ENCODE data around the gene ABCA2.

ABCA2 gene

DNA sequence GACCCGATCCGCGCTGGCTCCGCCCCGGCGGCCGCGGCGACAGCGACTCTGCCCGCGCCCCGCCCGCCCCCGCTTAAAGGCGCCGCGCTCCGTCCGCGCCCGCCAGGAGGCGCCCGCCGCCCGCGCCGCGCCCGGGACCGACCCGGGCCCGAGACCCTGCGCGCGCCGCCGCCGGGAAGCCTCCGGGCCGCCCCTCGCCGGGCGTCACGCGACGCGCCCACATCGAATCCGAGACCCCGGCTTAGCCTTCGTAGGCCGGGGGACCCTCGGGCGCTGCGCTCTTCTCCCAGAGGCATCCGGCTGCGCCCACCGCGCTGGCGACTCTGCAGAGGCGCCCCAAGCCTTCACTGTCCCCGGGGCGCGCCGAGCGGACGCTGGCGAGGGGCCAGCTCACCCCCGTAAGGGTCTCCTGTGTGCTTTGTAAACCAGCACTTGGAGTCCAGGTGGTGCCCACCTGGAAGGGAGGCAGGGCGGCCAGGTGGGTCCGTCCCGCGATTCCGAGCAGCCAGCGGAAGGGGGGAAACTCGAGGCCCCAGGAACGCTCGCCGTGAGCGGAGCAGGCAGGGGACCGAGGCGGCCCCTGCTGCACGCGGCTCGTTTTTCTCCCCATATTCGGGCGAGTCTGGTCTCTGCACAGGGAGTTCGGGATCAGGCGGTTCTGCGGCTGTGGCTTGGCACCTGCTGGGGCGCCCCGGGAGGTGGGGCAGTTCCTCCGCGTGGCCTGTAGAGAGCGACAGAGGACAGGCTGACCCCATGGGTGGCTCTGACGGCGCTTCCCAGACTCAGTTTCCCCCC lies 423 bp upstream of the ABCA2 start:
- no peak for DNase-seq

DNA sequence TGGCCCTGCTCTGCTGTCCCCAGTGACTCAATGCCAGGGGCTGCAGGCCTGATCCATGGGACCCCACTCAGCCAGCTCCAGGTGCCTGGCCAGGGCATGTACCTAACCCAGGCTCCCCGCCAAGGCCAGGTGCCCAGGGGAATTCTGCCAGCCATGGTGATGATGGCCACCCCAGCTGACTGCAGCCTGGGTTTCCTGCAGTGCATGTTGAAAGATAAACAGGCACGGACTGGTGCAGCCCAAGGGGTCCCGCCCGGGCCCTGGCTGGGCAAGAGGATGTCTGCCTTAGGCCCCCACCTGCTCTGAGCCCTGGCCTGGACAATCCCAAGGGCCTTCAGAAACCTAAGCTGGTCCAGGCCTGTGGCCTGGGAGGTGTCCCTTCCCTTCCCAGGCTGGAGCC lies 1.2 kb downstream of the ABCA2 start:
- DNase-seq = no peak

DNA sequence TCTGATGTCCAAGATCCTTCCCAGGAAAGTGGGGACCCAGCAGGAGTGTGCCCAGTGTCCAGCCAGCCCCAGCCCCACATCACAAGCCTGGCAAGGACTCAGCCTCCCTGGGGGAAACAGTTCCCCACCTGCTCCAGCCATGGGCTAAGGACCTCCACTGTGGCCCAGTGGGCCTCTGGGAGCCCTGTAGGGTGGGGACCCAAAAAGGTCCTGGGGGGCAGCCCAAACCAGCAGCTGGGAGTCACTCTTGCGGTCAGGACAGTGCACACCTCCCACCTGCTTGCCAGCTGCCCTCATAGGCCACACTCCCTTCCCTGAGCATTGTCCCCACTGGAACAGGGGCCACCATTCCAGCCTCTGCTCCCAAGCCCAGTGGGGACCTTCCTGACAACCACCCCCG lies 1.7 kb downstream of the ABCA2 start:
- DNase-seq = no peak

DNA sequence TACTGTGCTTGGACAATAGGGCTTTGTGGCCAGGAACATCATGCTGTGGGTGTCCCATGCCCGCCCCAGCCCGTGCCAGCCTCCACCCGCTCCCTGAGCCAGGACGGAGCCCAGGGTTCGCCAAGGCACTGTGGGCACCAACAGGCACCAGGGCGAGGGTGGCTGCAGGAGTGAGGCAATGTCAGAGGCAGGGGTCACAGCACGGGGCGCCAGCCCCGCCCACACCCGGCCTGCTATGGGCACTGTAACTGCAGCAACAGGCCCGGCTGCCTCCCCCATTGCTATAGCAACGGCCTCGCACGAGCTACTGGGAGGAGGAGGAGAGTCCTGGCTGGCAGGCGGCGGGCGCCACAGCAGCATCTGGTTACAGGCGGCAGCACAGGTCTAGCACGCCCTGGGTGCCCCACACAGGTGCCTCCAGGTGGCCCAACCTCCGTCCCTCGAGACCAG lies 2.5 kb downstream of the ABCA2 start:
- DNase-seq = no peak

DNA sequence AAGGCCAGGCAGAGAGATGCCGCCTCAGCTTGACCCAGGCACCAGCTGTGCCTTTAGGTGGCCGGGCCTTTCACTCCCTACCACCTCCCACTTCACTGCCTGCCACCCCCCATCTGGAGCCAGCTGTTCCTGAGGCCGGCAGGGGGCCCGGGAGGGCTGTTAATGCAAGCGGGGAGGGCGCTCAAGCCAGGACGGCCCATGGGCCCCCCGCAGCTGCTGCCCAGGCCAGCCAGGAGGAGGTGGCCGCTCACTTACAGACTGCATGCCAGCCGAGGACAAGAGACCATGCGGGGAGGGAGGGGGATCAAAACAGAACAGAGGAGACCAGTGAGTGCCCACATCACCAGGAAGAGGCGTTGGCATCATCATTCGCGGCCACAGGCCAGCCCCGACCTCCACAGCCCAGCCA lies 4.5 kb downstream of the ABCA2 start:
- no peak for DNase-seq

DNA sequence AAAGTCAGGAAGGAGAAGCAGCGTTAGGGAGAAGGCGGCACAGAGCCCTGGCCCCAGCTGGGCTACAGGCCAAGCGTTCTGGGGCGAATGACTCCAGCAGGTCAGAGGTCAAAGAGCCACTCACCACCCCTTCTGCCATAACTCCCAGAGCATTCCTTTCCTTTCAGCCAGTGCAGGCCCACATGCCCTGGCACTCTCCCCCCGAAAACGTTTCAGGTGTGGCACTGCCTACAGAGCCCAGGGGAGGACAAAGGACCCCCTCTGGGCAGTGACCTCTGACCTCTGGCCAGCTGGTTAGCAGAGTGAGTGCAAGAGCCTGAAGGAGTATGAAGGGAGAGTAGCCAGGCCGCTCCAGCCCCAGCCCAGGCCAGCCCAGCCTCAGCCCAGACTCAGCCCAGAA lies 4.9 kb downstream of the ABCA2 start:
- no peak for DNase-seq

DNA sequence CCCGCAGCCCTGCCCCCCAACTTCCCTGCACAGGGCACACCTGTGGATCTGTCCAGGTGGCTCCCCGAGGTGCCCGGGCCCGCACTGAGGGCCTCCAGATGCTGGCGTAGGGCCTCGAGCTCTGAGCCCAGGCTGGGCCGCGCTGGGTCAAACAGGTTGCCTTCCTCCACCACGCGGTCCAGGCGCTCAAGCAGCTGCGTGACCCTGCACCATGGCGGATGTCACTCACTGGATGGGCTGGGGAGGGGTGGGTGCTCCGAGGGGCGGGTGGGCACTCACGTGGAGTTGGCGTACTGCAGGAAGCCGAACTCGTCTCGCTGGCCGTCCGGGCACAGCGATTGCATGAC lies 5.4 kb downstream of the ABCA2 start:
- DNase-seq = no peak

DNA sequence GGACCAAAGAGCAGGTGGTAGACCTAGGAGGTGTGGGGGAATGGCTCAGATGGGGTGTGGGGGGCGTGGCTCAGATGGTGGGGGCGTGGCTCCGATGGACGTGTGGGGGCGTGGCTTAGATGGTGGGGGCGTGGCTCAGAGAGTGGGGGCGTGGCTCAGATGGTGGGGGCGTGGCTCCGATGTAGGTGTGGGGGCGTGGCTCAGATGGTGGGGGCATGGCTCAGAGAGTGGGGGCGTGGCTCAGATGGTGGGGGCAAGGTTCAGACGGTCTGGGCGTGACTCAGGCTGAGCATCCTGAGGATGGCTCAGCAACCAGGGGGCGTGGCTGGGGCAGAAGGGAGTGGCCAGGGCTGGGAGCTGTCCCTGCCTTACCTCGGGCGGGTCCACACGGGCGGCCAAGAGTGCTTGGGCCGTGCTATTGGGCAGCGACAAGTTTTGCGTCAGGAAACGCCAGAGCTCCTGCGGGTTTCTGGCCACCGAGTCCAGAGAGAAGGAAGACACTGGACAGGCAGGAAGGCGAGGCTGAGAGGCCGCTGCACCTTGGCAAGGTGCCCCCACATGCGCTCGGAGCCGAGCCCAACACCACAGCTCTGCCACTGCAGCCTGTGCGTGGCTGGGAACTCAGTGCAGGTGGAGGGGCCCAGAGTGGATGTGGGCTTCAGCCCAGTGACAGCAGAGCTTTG lies 5.9 kb downstream of the ABCA2 start:
- no peak for DNase-seq

DNA sequence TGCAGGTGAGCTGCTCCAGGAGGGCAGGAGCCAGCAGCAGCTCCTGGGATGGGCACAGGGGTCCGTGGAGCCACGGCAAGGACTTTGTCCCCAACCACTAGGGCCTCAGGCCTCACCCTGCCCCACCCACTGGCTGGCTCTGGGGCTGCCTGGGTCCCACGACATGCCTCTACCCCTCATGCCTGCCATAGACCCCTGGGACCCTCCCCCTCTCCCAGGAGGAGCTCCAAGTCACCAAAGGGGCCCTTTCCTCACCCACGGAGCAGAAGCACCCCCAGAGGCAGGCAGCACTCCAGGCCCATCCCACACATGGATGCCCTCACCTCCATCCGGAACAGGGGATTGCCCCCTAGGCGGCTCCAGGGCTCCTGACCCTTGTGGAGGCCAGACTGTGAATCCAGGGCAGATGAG lies 6.5 kb downstream of the ABCA2 start:
- no peak for DNase-seq

DNA sequence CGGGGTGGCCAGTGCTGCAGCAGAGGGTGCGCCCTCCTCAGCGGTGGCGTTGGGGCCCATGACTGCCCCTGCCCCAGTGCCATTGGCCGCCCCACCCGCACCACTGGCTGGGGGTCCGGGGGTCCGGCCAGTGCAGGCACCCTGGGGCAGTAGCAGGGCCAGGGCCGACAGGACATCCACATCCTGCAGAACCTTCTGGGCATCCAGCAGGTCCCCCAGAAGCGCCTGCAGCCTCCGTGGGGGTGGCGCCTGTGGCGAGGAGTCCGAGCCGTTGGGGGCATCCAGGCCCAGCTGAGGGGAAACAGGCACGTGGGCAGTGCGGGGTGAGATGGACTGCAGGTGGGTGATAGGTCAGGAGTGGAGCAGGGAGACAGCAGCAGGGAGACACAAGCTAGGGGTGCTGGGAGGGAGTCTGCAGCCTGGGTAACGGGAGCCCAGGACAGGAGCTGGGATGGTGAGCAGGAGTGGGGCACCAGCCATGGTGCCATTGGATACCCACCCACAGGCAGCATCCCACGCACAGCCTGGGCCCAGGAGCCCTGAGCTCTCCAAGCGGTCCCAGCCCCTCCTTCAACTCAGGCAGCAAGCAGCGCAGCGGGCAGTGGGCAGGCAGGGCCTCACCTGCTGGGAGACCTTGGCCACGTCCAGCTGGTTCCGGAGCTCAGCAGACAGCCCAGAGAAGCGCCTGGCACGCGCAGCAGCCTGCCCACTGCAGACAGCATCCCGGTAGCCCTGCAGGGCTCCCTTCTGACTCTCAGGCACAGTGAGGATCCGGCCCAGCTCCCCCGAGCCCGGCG lies 7.1 kb downstream of the ABCA2 start:
- no peak for DNase-seq

DNA sequence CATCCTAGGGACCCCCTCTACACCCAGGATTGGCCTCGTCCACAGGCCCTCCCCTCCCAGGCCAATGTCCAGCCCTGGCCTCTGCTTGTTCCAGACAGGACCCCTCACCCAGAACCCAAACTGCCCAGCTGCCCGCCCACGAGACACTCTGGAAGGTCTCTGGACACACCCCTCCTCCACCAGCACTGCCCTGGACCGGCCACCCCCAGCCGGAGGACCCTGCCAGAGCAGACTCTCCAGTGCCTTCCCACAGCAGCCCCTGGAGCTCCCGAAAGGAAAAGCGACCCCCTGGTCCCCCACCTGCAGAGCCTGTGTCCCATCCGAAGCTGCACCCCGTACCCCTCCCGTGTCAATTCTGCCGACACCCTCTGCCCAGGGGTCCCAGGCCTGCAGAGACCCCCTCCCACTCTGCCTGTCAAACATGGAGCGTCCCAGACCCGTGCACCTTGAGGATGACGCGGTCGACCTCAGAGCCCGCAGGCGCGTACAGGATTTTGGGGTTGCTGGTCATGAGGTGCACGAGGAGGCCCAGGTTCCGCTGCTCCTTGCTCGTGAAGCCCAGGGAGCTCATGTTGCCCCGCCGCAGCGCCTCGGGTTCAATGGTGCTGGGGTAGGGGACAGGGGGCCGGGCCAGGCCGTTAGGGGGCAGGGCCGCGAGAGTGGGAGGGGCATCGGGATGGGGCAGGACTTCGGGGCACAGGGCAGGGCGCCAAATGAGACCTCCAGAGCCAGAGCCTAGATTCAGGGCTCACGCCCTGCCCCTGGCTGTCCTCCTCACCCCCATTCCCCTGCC lies 8.0 kb downstream of the ABCA2 start:
- DNase-seq = no peak

DNA sequence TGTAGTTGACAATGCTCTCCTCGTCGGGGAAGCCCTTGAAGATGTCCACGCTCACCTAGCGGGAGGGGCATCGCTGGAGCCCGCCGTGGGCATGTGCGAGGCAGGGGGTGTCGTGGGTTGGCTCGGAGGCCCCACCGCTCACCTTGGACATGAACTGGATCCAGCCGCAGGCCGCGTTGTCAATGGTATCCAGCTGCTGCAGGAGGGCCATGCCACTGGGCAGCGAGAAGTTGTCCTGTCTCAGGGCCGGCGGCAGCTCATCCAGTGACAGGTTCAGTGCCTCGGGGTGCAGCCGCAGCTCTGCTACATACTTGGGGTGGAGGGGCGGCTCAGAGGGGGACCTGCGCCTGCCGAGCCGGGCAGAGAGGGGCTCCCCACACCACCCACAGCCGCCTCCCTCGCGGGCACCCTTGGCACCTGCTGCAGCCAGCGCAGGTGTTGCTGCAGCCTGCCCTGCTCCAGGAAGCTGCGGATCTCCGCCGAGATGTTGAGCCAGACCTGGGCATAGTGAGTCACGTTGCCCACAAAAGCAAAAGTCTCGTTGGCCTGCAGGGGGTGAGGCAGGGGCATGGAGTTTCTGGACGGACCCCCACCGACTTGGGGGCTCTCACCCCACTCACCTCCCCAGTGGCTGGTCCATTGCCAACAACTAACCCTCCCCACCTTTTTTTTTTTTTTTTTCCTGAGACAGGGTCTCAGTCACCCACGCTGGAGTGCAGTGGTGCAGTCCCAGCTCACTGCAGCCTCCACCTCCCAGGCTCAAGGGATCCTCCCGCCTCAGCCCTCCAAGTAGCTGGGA lies 9.1 kb downstream of the ABCA2 start:
- no peak for DNase-seq

DNA sequence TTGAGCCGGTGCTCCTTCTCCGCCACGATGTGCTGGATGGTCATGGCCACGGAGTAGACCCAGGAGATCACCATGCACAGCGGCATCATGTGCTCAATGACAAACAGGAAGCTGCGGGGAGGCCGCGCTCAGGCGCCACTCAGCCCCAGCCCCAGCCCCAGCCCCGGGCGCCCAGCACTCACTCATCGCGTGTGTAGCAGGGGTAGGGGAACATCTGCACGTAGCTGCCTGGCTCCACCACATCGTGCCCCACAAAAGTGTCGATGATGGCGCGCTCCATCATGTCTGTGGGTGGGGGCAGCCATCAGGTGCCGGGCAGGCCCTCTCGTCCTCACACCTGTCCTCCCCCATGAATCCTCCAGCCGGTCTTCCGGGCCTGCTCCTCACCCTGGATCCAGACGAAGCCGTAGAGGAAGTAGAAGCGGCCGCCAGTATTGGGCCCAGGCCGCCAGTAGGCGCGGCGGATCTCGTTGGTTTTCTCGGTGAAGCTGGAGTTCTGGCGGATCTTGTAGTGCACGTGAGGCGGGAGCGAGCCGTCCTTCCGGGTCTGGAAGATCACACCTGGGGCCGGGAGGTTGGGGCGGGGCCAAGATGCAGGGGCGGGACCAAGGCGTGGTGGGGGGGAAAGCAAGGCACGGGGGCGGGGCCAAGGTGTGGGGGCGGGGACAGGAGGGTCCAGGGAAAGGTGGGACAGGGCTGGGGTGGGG lies 10.1 kb downstream of the ABCA2 start:
- DNase-seq = no peak

DNA sequence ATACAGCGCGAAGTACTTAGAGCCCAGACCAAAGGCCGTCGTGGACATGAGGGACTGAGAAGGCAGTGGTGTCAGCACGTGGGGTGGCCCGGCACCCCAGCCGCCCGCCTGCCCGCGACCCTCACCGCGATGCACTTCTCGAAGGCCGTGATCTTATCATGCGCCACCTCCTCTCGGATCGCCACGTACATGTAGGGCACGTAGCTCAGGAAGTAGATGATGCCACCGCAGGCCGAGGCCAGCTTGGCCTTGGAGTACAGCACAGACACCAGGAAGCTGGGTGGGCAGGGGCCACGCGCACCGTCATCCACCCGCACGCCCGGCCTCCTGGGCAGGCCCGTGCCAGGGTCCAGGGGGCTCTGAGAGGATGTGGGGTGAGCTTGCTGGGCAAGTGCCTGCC lies 11.0 kb downstream of the ABCA2 start:
- DNase-seq = no peak

DNA sequence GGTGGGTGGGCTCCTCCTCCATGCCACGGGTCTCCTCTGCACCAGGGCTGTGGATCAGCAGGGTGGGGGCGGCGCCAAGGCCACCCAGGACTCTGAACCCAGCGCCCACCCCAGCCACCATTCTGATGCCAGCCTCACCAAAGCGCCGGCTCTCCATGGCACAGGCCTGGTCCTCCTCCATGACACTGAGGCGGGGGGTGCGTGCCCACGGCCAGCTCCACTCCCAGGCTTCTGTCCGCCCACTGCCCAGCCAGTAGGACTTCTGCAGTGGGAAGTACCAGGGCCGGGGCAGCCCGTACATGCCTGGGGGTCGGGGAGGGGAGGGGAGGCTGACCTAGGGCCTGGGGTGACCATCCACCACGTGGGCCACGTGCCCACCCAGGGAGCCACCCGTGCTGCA lies 11.6 kb downstream of the ABCA2 start:
- DNase-seq = no peak

DNA sequence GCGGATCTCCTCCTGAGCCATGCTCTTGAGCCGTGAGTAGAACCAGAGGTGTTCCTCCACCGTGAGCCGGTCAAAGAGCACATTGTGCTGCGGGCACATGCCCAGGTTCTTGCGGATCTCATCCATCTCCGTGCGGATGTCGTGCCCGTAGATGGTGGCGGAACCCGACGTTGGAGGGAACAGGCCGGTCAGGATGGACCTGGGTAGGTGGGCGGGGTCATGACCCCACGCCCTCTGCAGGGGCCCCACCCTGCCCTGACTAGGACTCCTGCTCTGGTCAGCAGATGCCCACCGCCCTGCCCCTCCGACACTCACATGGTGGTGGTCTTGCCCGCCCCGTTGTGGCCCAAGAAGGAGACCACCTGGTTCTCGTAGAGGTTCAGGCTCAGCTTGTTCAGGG lies 12.1 kb downstream of the ABCA2 start:
- no peak for DNase-seq

DNA sequence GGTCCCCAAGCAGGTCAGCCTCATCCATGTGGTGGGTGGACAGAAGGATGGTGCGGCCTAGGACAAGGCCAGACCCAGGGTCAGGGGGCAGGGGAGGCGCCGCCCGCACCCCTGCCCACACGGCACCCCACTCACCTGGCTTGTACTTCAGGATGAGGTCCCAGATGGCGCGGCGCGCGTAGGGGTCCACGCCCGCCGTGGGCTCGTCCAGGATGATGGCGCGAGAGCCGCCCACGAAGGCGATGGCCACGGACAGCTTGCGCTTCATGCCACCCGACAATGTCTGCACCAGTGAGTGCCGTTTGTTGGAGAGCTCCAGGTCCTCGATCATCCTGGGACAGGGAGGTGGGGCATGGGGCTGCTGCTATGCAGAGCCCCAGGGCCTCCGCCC lies 12.5 kb downstream of the ABCA2 start:
- no peak for DNase-seq

DNA sequence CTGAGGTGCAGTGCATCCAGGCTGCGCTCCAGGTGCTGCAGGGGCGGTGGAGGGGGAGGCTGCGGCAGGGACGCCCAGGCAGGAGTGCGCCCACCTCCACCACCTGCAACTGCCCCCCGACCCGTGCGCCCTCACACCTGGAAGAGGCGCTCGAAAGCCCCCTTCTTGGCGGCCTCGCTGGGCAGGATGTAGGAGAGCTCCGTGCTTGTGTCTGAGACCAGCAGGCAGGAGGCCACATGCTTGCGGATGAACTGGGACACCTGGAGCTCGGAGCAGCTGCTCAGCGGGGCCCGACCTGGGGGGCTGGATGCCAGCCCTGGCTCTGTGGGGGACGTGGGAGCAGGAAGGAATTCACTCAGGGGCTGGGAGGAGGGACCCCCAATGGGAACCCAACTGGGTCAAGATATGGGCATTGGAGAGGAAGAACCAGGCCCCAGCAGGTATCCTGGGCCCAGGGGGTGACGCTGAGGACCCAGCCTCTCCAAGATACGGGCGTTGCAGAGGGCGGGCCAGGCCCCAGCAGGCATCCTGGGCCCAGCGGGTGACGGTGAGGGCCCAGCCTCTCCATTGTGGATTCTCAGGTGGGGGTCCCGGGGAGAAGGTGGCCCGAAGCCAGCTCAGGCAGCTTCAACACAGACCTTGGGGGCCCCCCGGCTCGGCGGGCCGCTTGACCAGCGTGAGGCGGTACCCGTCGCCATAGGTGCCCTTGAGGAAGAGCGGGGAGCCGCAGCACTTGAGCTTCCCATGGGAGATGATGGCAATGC lies 13.1 kb downstream of the ABCA2 start:
- DNase-seq = no peak

DNA sequence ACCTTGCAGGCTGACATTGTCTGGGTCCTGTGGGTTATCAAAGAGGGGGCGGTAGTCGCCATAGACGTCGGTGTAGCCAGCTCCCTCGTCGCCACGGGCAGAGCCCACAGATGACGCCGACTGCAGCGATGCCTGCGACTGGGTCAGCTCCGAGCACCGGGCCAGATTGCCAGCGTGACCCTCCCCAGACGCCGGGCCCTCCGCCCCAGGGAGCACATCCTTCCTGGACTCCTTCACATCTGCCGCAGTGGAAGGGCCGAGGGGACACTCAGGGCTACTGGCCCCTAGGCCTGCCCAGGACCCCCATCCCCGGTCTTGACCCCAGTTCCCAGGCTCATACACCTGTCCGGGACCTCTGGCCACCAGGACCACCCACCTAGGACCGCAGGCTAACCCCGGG lies 13.9 kb downstream of the ABCA2 start:
- no peak for DNase-seq

DNA sequence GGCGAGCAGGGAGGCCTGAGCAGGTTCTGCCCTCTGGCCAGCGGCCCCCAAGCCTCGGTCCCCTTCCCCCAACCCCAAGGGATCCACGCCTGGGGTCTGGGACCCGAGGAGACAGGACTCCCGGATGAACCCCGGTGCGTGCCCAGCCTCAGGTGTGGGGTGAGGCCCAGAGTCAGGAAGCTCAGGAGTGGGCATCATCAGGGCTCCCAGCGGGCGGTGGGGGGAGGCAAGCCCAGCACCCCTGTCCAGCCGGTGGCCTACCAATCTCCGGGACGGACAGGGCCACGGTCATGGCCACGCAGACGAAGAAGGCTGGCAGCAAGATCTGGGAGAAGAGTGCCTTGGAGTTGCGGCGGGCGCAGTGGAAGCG lies 14.5 kb downstream of the ABCA2 start:
- DNase-seq = no peak

All from left hindlimb (tissue), 1 donor.